Renal pelvis (tissue), 12 donors: Measurements from ENCODE around the gene NPNT. TPM values are rescaled to one million over a fixed set of nuclear protein-coding genes. Genes with fewer than 3 reads are reported as not detected.
"Not testable (repeated sequence)": the region's sequence is repeated elsewhere in the genome, so short reads cannot be mapped to it uniquely, and the experiment has no call there.

Experiments
- DNase-seq: peaks from one replicate; pipeline ENCODE4 v3.0.0-alpha.2; 2013
- long read RNA-seq, 16 experiments: transcript quantifications; one replicate each; lab custom pipeline, GENCODE V29; 2026
- polyA plus RNA-seq, 3 donors: library from polyadenylated mRNA; unstranded; fragments of 120-200 nt; gene quantifications; one replicate each; pipeline ENCODE4 v1.2.1, GENCODE V29; 2013; ENCODE audit not compliant: insufficient read length in 3 of 3

NPNT gene, protein sequence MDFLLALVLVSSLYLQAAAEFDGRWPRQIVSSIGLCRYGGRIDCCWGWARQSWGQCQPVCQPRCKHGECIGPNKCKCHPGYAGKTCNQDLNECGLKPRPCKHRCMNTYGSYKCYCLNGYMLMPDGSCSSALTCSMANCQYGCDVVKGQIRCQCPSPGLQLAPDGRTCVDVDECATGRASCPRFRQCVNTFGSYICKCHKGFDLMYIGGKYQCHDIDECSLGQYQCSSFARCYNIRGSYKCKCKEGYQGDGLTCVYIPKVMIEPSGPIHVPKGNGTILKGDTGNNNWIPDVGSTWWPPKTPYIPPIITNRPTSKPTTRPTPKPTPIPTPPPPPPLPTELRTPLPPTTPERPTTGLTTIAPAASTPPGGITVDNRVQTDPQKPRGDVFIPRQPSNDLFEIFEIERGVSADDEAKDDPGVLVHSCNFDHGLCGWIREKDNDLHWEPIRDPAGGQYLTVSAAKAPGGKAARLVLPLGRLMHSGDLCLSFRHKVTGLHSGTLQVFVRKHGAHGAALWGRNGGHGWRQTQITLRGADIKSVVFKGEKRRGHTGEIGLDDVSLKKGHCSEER
- polyA plus RNA-seq = 100 to 1,000 TPM; 177 to 253 (median 181) TPM
- long read RNA-seq, donor 1, full-length matches to known transcripts = 19 of 77 reads
- long read RNA-seq, donor 1, partial matches to known transcripts = 58 of 77 reads
- long read RNA-seq, donor 1, other reads (novel, unspliced or antisense) = 0 of 77 reads
- long read RNA-seq, donor 2, full-length matches to known transcripts = 18 of 43 reads
- long read RNA-seq, donor 2, partial matches to known transcripts = 25 of 43 reads
- long read RNA-seq, donor 2, other reads (novel, unspliced or antisense) = 0 of 43 reads
- long read RNA-seq, donor 3, full-length matches to known transcripts = 12 of 24 reads
- long read RNA-seq, donor 3, partial matches to known transcripts = 12 of 24 reads
- long read RNA-seq, donor 3, other reads (novel, unspliced or antisense) = 0 of 24 reads
- long read RNA-seq, donor 4, full-length matches to known transcripts = 8 of 67 reads
- long read RNA-seq, donor 4, partial matches to known transcripts = 59 of 67 reads
- long read RNA-seq, donor 4, other reads (novel, unspliced or antisense) = 0 of 67 reads
- long read RNA-seq, donor 5, full-length matches to known transcripts = 3 of 41 reads
- long read RNA-seq, donor 5, partial matches to known transcripts = 38 of 41 reads
- long read RNA-seq, donor 5, other reads (novel, unspliced or antisense) = 0 of 41 reads
- long read RNA-seq, donor 6, full-length matches to known transcripts = 22 of 40 reads
- long read RNA-seq, donor 6, partial matches to known transcripts = 18 of 40 reads
- long read RNA-seq, donor 6, other reads (novel, unspliced or antisense) = 0 of 40 reads
- long read RNA-seq, donor 7, full-length matches to known transcripts = 16 of 32 reads
- long read RNA-seq, donor 7, partial matches to known transcripts = 16 of 32 reads
- long read RNA-seq, donor 7, other reads (novel, unspliced or antisense) = 0 of 32 reads
- long read RNA-seq, donor 8, full-length matches to known transcripts = 2 of 2 reads
- long read RNA-seq, donor 8, partial matches to known transcripts = 0 of 2 reads
- long read RNA-seq, donor 8, other reads (novel, unspliced or antisense) = 0 of 2 reads
- long read RNA-seq, donor 9, full-length matches to known transcripts = 16 of 73 reads
- long read RNA-seq, donor 9, partial matches to known transcripts = 57 of 73 reads
- long read RNA-seq, donor 9, other reads (novel, unspliced or antisense) = 0 of 73 reads
- long read RNA-seq, donor 10, full-length matches to known transcripts = 7 of 61 reads
- long read RNA-seq, donor 10, partial matches to known transcripts = 54 of 61 reads
- long read RNA-seq, donor 10, other reads (novel, unspliced or antisense) = 0 of 61 reads
- long read RNA-seq, donor 11, full-length matches to known transcripts = 7 of 22 reads
- long read RNA-seq, donor 11, partial matches to known transcripts = 15 of 22 reads
- long read RNA-seq, donor 11, other reads (novel, unspliced or antisense) = 0 of 22 reads
- long read RNA-seq, donor 12, full-length matches to known transcripts = 23 of 73 reads
- long read RNA-seq, donor 12, partial matches to known transcripts = 50 of 73 reads
- long read RNA-seq, donor 12, other reads (novel, unspliced or antisense) = 0 of 73 reads
- long read RNA-seq, donor 13, full-length matches to known transcripts = 9 of 20 reads
- long read RNA-seq, donor 13, partial matches to known transcripts = 11 of 20 reads
- long read RNA-seq, donor 13, other reads (novel, unspliced or antisense) = 0 of 20 reads
- long read RNA-seq, donor 14, full-length matches to known transcripts = 13 of 44 reads
- long read RNA-seq, donor 14, partial matches to known transcripts = 31 of 44 reads
- long read RNA-seq, donor 14, other reads (novel, unspliced or antisense) = 0 of 44 reads
- long read RNA-seq, donor 15, full-length matches to known transcripts = 12 of 44 reads
- long read RNA-seq, donor 15, partial matches to known transcripts = 25 of 44 reads
- long read RNA-seq, donor 15, other reads (novel, unspliced or antisense) = 7 of 44 reads
- long read RNA-seq, donor 16, full-length matches to known transcripts = 13 of 49 reads
- long read RNA-seq, donor 16, partial matches to known transcripts = 36 of 49 reads
- long read RNA-seq, donor 16, other reads (novel, unspliced or antisense) = 0 of 49 reads

DNA sequence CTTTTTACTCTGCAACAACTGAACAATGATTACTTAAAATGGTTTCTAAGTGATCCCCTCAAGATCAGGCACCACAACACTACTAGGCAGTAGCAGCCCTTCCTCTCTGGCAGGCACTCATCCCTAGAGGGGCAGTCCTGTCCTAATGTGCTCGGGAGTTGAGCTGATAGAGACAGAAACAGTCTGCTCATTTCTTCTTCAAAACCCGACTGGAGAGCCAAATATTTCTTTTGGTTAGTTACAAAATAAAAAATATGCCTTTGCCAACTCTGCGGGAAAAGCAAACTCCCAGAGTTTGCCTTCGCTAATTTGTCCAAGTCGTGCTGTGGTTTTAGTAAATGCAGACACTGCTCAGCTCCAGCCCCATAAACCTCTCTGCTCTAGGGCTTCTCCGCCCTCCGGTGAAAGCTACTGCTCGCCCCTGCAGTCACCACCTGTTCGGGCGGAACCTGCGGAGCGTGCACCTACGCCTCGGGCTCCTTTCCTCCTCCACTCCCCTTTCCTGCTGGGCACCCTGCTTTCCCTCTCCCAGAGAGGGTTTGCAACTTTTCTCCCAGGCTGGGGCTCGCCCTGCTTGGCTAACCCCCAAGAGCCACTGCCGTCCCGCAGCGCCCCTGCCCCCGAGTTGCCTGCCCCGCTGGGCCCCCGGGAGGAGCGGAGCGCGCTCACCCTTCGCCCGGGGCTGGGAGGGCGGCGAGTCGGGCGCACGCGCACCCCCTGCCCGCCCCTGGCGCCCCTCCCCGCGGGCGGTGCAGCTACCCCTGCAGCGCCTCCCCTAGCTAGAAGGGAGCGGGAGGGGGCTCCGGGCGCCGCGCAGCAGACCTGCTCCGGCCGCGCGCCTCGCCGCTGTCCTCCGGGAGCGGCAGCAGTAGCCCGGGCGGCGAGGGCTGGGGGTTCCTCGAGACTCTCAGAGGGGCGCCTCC is at the start of gene NPNT:
Gene NPNT, plus strand, starts transcription at position 812 of the 923 bp plus-strand sequence. CDS start 182 bp downstream, outside the sequence.
- peak; percentile 43 for DNase-seq

DNA sequence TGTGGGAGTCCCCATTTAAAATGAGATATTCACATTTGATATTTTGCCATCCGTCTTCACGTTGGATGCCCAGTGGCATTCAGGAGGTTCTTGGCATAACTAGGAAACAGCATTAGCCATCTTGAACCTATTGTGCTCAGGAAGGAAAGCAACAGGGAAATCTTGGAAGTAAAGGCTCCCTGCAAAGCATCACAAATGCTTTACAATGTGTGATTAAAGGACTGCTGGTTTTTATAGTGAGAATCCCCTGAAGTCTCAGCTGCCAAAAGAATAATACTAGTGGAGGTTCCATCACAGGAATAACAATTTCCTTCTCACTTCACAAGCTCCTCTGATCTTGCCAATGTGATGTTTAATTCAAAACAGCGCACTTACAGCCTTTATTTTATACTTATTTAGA is 49.7 kb upstream of the NPNT start:
- DNase-seq = no peak

DNA sequence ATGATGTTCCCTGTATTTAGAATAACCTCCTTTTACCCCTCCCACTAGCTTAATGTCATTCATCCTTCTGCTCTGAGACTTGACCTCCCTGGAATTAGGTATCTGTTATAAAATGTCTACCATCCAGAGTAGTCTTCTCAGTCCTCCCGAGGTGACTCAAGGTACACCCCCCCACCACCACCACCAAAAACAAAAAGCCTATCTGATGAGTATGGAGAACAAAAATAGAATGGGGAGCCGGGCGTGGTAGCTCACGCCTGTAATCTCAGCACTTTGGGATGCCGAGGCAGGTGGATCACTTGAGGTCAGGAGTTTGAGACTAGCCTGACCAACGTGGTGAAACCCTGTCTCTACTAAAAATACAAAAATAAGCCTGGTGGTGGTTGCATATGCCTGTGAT is 46.9 kb upstream of the NPNT start:
- not testable (repeated sequence) for DNase-seq

DNA sequence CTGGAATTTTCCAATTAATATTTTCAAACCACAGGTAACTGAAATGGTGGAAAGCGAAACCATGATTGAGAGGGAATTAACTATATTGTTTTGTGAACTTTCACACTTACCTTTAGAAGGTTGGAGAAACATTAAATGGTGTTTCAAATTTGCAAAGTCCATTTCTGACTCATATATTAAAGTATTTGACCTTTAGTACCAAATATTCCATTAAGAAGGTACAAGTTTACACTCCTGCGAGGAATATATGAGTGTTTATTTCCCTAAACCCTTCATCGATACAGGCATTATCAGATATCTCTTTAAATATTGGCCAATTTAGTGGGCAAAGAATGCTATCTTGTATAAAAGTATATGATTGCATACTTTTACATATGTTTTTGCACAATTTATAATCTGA is 44.1 kb upstream of the NPNT start:
- no peak for DNase-seq

DNA sequence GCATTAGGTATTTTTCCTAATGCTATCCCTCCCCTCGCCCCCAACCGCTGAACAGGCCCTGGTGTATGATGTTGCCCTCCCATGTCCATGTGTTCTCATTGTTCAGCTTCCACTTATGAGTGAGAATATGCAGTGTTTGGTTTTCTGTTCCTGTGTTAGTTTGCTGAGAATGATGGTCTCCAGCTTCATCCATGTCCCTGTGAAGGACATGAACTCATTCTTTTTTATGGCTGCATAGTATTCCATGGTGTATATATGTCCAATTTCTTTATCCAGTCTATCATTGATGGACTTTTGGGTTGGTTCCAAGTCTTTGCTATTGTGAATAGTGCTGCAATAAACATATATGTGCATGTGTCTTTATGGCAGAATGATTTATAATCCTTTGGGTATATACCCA is 43.0 kb upstream of the NPNT start:
- DNase-seq = not testable (repeated sequence)

DNA sequence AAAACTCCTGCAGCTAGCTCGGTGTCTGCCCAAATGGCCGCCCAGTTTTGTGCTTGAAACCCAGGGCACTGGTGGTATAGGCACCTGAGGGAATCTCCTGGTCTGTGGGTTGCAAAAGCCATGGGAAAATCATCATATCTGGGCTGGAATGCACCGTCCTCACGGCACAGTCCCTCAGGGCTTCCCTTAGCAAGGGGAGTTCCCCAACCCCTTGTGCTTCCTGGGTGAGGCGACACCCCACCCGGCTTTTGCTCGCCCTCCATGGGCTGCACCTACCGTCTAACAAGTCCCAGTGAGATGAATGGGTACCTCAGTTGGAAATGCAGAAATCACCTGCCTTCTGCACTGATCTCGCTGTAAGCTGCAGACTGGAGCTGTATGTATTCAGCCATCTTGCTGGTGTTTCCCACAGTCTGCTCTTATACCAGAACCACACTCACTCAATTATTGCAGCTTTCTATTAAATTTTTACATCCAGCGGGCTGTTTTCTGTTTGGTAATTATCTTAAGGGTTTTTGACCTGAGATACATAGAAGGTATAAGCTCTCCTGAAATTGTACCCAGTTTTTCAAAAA is 36.7 kb upstream of the NPNT start:
- no peak for DNase-seq

DNA sequence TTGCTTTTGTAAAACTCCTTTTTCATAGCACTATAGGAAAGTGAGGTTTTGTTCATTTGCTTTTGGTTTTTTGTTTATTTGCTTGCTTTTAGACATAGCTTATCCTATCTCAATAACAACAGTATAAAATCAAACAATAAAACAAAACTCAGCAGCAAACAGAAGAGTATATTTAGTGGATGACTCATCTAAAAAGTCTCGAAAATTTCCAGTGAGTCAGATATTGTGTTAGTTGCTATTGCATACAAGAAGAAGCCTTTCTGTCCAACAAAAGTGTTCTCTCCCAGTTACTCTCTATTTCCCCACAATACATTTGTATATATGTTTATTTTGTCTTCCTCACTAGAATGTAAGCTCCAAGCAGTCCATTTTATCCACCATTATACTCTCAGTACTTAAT is 36.0 kb upstream of the NPNT start:
- no peak for DNase-seq

DNA sequence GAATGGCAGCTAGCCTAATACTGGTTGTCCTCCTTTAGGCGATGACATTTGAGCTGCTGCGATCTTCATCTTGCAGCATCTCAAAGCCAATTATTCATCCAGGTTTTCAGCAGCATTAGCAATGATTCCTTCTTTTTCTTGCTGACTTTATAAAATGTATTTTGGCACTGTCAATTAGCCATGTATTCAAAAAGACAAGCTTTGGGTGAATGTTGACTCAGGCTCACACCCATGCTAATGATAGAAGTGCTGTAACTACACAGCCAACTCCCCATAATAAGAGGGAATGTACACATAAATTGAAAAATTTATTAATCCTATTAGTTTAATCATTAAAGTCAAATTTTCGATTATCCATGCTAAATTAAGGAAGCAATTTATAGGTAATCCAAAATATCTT is 24.3 kb upstream of the NPNT start:
- DNase-seq = no peak

DNA sequence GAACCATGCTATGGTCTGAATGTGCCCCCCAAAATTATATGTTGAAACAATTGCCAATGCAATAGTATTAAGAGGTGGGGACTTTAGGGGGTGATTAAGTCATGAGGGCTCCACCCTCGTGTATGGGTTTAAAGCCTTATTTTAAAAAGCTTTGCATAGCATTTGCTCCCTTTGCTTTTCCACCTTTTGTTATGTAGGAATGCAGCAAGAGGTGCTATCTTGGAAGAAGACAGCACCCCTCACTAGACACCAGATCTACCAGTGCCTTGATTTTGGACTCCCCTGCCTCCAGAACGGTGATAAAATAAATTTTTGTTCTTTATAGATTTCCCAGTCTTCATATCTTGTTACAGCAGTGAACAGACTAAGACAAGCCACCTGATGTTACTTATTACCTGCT is 23.3 kb upstream of the NPNT start:
- no peak for DNase-seq

DNA sequence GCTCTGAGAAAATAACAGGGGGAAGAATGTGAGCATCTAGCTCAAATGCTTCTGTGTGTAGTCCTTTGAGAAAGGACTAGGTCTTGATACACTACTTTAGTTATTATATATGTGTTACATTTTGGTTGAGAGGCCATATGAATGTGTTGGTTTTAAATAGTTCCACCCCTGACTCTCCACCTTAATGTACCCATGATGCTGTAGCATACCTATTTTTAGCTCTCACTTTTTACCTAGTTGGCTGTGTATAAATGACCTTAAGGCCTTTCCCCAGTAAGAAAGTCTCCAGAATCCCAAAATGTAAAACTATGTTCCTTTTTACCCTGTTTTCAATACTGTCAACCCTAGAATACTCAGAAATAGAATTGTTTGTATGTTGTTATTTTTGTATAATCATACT is 20.0 kb upstream of the NPNT start:
- no peak for DNase-seq

DNA sequence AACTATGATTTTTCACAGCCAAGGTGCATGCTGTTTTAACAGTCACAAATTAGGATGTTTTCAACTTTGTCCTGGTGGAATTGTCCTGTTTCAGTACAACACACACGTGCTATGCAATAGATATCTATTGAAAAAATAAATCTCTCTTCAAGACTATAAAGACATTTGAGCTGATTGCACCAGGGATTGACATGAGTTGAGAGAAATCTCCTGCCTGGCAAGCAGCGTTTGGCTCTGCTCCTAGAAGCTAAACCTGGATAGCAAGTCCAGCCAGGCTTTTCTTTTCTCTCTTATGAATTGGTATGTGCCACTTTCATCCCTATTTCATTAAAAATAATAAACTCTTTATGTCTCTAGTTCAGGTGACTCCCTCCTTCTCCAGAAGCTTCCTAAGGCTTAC is 16.6 kb upstream of the NPNT start:
- DNase-seq = no peak

DNA sequence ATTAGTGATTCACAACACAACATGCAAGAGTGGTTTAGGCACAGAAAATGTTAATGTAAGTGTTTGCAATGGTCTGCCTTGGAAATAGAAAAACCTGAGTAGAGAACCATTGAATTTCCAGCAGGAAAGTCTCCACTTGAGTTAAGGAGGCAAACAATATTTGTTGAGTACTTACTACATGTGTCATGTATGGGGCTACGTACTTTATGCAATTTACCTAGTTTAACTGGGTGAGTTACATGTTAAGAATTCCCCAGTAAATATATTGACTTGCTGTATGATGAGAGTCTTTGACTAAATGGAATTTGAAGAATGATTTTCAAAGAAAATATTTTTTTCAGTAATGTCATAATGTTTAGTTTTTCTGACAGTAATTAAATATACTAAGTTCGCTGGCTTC is 7.8 kb upstream of the NPNT start:
- DNase-seq = no peak

DNA sequence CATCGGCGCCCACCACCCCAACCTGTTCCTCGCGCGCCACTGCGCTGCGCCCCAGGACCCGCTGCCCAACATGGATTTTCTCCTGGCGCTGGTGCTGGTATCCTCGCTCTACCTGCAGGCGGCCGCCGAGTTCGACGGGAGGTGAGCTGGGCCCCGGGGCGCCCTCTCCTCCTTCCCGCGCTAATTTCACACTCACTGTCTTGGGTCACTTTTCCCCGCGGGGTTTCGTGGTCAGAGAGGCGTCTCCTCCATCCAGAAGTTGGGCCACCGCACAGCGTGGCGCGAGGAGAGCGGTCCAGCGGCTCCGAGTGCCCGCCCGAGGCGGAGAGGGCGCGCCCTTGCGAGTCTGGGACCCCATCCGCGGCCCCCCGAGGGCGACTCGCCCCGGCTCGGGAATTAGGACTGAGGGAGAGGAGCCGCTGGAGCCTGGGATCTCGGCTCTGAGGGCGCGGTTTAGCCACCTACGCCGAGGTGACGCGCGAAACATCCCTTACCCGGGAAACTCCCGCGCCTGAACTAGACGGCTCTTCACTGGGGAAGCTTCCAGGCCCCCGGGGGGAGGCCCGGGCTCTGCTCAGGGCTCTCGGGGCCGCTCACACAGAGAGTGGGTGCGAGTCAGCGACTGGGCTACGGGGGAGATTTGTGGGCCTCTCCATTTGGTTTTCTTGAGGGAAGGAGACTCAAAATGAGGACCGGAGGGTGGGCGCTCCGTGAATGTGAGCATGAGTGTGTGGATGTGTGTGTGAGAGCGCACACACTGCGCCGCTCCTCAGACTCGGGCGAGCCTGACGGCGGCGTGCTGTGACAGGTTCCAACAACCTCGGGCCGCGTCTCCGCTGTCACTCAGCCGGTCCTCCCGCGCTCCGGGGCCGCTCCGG is 551 bp downstream of the NPNT start:
- DNase-seq = peak; percentile 37

DNA sequence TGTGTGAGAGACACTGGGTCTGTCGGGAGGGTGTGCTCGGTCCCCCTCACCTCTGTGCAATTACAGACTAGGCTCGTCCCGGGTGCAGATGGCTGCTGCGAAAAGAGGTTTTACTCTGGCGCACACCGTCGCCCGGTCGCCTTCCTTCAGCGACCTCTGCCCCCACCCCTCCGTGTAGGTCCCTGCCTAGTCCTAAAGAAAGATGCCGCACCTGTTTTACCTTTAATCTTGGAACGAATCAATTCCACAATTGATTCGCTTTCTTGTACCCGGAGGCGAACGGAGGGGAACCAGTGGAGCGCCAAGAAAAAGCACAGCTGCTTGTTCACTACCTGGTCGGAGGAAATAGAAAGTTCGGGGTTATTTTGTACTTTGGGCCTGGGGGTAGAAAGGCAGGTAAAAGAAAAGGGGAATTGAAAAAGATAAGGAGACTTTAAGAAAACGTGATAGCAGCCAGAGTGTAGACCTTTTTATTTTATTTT is 1.2 kb downstream of the NPNT start:
- DNase-seq = peak; percentile 10

DNA sequence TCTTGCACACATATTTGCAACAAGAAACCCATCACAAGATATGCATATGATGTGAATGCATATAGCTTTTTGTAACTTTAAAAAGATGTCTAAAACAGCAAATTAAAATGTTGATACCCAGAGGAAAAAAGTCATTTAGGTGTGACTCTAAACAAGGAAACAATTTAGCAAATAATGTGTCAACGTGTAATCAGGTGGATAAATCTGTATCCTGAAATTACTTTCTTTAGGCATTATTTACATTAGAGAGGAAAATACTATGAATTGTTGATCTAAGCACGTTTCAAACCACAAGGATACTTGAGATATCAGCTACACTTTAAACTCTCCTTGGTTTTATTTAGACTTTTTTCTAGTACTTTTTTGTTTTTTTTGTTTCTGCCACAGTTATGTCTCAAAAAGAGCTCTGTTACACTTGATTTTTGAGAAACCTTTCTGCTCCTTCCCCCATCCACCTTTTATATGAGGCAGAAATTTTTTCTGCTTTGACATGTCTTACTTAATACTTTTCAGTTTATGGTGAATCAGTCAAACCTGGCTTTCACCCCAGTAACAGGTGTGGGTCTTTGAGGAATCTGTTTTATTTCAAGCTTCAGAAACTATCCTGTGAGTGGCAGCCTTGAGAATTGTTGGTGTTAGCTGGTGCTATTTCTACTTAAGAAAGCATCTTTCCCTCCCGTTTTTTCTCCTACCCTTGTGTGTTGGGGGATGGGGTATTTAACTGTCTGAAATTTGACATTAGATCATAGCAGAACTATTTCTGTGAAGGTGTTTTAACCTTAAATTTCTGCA is 1.9 kb downstream of the NPNT start:
- DNase-seq = no peak
